Cardiac muscle cell (in vitro differentiated cells and primary cell): Measurements from ENCODE around the gene HPCAL4. TPM values are rescaled to one million over a fixed set of nuclear protein-coding genes. Genes with fewer than 3 reads are reported as not detected.

Experiments
- DNase-seq, 2 donors: peaks; one replicate each; pipeline versions ENCODE4 v3.0.0 to v3.0.0-alpha.2; 2010 to 2017; ENCODE audit warnings: low read depth in 1 of 2, low spot score in 1 of 2
- H3K27ac ChIP-seq: fragments of 200-600 bp; sonication (generic); 2 replicates; pipeline ENCODE4 v1.5.1; 2016
- H3K27me3 ChIP-seq: fragments of 200-600 bp; sonication (generic); 2 replicates; pipeline ENCODE4 v1.6.0; 2016; ENCODE audit warnings: control low read depth
- H3K36me3 ChIP-seq: fragments of 200-600 bp; sonication (generic); 2 replicates; pipeline ENCODE4 v1.5.1; 2016; ENCODE audit warnings: control low read depth
- H3K4me1 ChIP-seq: fragments of 200-600 bp; sonication (generic); 2 replicates; pipeline ENCODE4 v1.8.1; 2017; ENCODE audit warnings: low read depth, mild to moderate bottlenecking, mixed run types
- H3K4me3 ChIP-seq: fragments of 200-600 bp; sonication (generic); 2 replicates; pipeline ENCODE4 v1.5.1; 2016; ENCODE audit warnings: mild to moderate bottlenecking
- H3K9me3 ChIP-seq: fragments of 200-600 bp; sonication (generic); 2 replicates; pipeline ENCODE4 v1.5.1; 2017; ENCODE audit warnings: low read depth, mild to moderate bottlenecking, control low read depth
- polyA plus RNA-seq: library from polyadenylated mRNA; unstranded; fragments of >200 nt; fragmentation: Nextera tagmentation; extraction: Ambion mirVana; gene quantifications from 2 replicates; pipeline ENCODE4 v1.2.1, GENCODE V29; 2016
- total RNA-seq: library from RNA; depleted of rRNA; stranded (reverse); fragments of >200 nt; gene quantifications from 2 replicates; pipeline ENCODE4 v1.2.3, GENCODE V29; 2016
- TF ChIP-seq, protein P1 (sequence below): IDR thresholded peaks from 2 replicates; pipeline ENCODE4 v1.5.1; 2012; ENCODE audit warnings: low read depth, mild to moderate bottlenecking, low read length

The HPCAL4 gene
- total and polyA plus RNA-seq, 2 experiments from 2014 or later = 0.06 to 0.09 TPM

GRCh38 chr1:39656391-39656790 is 34.8 kb downstream of the HPCAL4 start:
- Histone ChIP-seq H3K36me3 (no peaks in the 10 kb centered on the region), H3K27me3 (peaks cover 71% of the 10 kb centered on the region), H3K4me1 (no peaks in the 10 kb centered on the region), H3K9me3 (no peaks in the 10 kb centered on the region), H3K4me3 (no peak overlapping the region), H3K27ac (no peak overlapping the region)
- TF ChIP-seq, protein P1, sequence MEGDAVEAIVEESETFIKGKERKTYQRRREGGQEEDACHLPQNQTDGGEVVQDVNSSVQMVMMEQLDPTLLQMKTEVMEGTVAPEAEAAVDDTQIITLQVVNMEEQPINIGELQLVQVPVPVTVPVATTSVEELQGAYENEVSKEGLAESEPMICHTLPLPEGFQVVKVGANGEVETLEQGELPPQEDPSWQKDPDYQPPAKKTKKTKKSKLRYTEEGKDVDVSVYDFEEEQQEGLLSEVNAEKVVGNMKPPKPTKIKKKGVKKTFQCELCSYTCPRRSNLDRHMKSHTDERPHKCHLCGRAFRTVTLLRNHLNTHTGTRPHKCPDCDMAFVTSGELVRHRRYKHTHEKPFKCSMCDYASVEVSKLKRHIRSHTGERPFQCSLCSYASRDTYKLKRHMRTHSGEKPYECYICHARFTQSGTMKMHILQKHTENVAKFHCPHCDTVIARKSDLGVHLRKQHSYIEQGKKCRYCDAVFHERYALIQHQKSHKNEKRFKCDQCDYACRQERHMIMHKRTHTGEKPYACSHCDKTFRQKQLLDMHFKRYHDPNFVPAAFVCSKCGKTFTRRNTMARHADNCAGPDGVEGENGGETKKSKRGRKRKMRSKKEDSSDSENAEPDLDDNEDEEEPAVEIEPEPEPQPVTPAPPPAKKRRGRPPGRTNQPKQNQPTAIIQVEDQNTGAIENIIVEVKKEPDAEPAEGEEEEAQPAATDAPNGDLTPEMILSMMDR = no peak
- no peak for DNase-seq

DNA sequence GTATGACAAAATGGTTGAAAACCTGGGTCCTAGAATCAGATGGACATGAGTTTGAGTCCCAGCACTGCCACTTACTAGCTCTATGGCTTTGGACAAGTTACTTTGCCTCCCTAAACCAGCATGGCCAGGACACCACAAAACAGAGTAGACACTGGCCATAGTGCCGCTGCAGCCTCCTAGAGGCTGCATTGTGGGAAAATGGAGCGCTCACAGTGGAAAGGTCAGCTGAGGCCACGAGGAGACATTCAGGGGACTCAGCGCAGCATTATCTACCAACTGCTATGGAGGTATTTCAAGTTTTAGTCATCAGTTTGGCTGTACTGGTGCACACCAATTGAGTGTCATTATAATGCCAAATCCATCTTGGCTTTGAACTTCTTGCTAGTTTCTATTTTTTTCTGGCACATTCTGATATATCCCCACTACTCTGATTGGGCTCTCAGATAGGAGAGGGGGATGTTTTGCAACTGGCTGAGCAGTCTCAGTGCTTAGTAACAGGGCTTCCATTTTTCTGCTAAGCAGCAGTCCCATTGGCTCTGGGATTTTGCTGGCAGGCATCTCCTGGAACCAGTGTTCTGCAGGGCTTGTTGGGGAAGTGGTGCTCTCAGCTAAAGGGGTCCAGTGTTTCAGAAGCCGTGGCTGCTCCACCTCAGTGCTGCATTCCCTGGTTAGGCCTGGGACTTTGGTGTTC is 35.5 kb downstream of the HPCAL4 start:
- no peak for DNase-seq
- Histone ChIP-seq H3K9me3 (no peaks in the 10 kb centered on the region), H3K27me3 (peaks cover 65% of the 10 kb centered on the region), H3K27ac (no peak overlapping the region), H3K4me1 (no peaks in the 10 kb centered on the region), H3K36me3 (no peaks in the 10 kb centered on the region), H3K4me3 (no peak overlapping the region)
- TF ChIP-seq, protein P1 = no peak

DNA sequence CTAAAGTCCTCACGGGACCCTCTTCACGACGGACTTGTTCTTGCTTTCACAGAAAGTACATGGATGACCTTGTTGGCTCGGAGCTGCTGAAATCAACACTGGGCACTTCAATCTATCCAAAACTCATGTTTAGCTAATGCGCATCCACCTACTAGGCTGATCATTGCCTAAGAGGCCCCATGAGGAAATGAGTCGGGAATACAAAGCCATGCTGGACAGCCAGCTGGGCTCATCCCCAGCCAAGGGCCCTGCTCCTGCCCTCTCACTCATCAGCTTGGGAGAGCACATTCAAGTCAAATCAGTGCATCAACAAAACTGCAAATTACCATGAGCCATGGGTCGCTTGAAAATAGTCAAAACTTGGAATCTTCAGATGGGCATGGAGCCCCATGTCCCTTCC is 36.9 kb downstream of the HPCAL4 start:
- no peak overlapping the region for H3K27ac ChIP-seq
- H3K4me1 ChIP-seq = no peaks in the 10 kb centered on the region
- peaks cover 51% of the 10 kb centered on the region for H3K27me3 ChIP-seq
- no peaks in the 10 kb centered on the region for H3K36me3 ChIP-seq
- no peak overlapping the region for H3K4me3 ChIP-seq
- TF ChIP-seq, protein P1 = no peak
- no peaks in the 10 kb centered on the region for H3K9me3 ChIP-seq
- DNase-seq = no peak

GRCh38 chr1:39653546-39654031 is 37.6 kb downstream of the HPCAL4 start:
- Histone ChIP-seq H3K27me3 (peaks cover 44% of the 10 kb centered on the region), H3K36me3 (no peaks in the 10 kb centered on the region), H3K4me3 (no peak overlapping the region), H3K27ac (no peak overlapping the region), H3K4me1 (no peaks in the 10 kb centered on the region), H3K9me3 (no peaks in the 10 kb centered on the region)
- peak; percentile 73 to 87 for DNase-seq
- TF ChIP-seq, protein P1 = peak; percentile 82

DNA sequence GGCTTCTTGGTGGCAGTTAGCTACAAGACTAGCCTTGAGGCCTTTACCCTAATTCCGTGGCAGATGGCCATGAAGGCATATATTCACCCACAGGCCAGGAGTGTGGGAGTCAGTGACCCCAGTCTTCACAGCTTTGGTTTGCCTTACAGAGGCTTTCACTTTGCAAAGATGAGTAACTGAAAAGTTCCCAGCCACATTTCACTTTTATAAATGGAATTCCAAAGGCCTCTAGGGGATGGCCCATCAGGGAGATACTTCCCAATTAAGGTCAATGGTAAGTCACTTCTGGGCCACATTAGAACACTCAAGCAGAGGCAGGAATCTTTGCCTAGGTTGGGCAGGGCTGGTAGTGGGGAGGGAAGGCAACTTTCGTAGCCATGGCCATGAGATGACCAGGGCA is 38.7 kb downstream of the HPCAL4 start:
- H3K27me3 ChIP-seq = peaks cover 41% of the 10 kb centered on the region
- H3K36me3 ChIP-seq = no peaks in the 10 kb centered on the region
- H3K27ac ChIP-seq = no peak overlapping the region
- TF ChIP-seq, protein P1 = no peak
- H3K4me3 ChIP-seq = no peak overlapping the region
- no peak for DNase-seq
- H3K4me1 ChIP-seq = no peaks in the 10 kb centered on the region
- H3K9me3 ChIP-seq = no peaks in the 10 kb centered on the region
